K562 (cell line): ENCODE data around the gene KIF17. TPM values are rescaled to one million over a fixed set of nuclear protein-coding genes. Genes with fewer than 3 reads are reported as not detected.

Experiments
- ATAC-seq: fragments of 200-7000 bp; cut with Tn5 transposase; 3 replicates; pipeline ENCODE4 v1.9.1; 2020; ENCODE audit warnings: moderate library complexity
- BruUV-seq: library from RNA; stranded (reverse); fragments of 400-500 nt; replicated peaks from 2 replicates; lab custom pipeline; 2021; lab: Mats Ljungman, UMichigan
- CTCF ChIA-PET: fragments of 300-600 bp; formaldehyde crosslinking; extraction: SDS; loops from one replicate; lab custom pipeline; 2021; ENCODE audit warnings: low intra/inter-chr PET ratio; lab: Yijun Ruan, JAX
- POLR2A ChIA-PET: fragments of 300-600, 350-650 bp; sonication (Branson Sonifier 250); formaldehyde crosslinking; extraction: SDS; loops from one replicate; lab custom pipeline; 2021; ENCODE audit warnings: antibody characterized with exemption, inconsistent platforms; lab: Yijun Ruan, JAX
- DNase-seq, 4 experiments: peaks; one replicate each; pipeline versions ENCODE4 v3.0.0 to v3.0.0-alpha.2; 2011 to 2018; ENCODE audit warnings: low spot score in 3 of 4, mixed read lengths in 3 of 4; ENCODE audit errors: extremely low read depth in 1 of 4
- FAIRE-seq: peaks from 2 replicates; lab custom pipeline; 2011; peaks lifted over from hg19 to GRCh38; lab: Jason Lieb, UNC
- H2AFZ ChIP-seq: 2 replicates; pipeline ENCODE4 v1.6.0; 2011; ENCODE audit warnings: low read depth, low read length, control low read depth, inconsistent platforms
- H3K27ac ChIP-seq: fragments of 200-600 bp; 3 replicates; pipeline ENCODE4 v1.8.0; 2011; ENCODE audit warnings: low read depth, mild to moderate bottlenecking, control low read depth, inconsistent platforms, low read length, moderate library complexity, mixed read lengths; ENCODE audit errors: extremely low read depth
- H3K27me3 ChIP-seq, 2 experiments: fragments of 300-600 bp in 1 of 2; 2 replicates in 1 of 2; 3 replicates in 1 of 2; pipeline versions ENCODE4 v1.6.0 to v1.8.0; 2011; ENCODE audit warnings: inconsistent platforms in 2 of 2, low read length in 2 of 2, mild to moderate bottlenecking in 1 of 2, mixed read lengths in 1 of 2, moderate library complexity in 1 of 2; ENCODE audit not compliant: control insufficient read depth in 2 of 2, insufficient read depth in 2 of 2
- H3K36me3 ChIP-seq: fragments of 300-600 bp; 3 replicates; pipeline ENCODE4 v1.8.0; 2011; ENCODE audit warnings: mild to moderate bottlenecking, low read length, inconsistent platforms; ENCODE audit not compliant: control insufficient read depth, insufficient read depth
- H3K4me1 ChIP-seq, 2 experiments: fragments of 200-600 bp in 1 of 2; replicated peaks in 1 of 2; 2 replicates in 1 of 2; 3 replicates in 1 of 2; pipeline versions ENCODE4 v1.5.1 to v1.8.0; 2011; ENCODE audit warnings: inconsistent platforms in 2 of 2, low read length in 2 of 2, mild to moderate bottlenecking in 1 of 2, mixed read lengths in 1 of 2, moderate library complexity in 1 of 2; ENCODE audit not compliant: control insufficient read depth in 2 of 2, insufficient read depth in 2 of 2
- H3K4me2 ChIP-seq: 2 replicates; pipeline ENCODE4 v1.6.1; 2011; ENCODE audit warnings: low read length, control low read depth, inconsistent platforms, mixed read lengths; ENCODE audit not compliant: insufficient read depth
- H3K4me3 ChIP-seq: fragments of 200-600 bp; sonication (generic), shearing (Covaris generic); 2 replicates; pipeline ENCODE4 v1.5.1; 2016; ENCODE audit warnings: control low read depth, inconsistent platforms
- H3K79me2 ChIP-seq: fragments of 200-600 bp; 3 replicates; pipeline ENCODE4 v1.8.0; 2011; ENCODE audit warnings: low read length, inconsistent platforms; ENCODE audit not compliant: control insufficient read depth, insufficient read depth
- H3K9ac ChIP-seq, 2 experiments: 2 replicates each; pipeline versions ENCODE4 v1.6.0 to v1.6.1; 2011; ENCODE audit warnings: low read depth in 2 of 2, low read length in 2 of 2, control low read depth in 1 of 2, inconsistent platforms in 1 of 2, mild to moderate bottlenecking in 1 of 2, mixed read lengths in 1 of 2; ENCODE audit not compliant: insufficient read depth in 1 of 2
- H3K9me1 ChIP-seq: one replicate; pipeline ENCODE4 v1.6.0; 2011; ENCODE audit warnings: inconsistent platforms, mild to moderate bottlenecking, low read length, moderate library complexity; ENCODE audit not compliant: control insufficient read depth, insufficient read depth
- H3K9me3 ChIP-seq: replicated peaks from 2 replicates; pipeline ENCODE4 v1.5.1; 2011; ENCODE audit warnings: low read depth, low read length, inconsistent platforms; ENCODE audit not compliant: control insufficient read depth, insufficient read depth
- H4K20me1 ChIP-seq: replicated peaks from 2 replicates; pipeline ENCODE4 v1.6.1; 2011; ENCODE audit warnings: low read length, inconsistent platforms, mixed read lengths; ENCODE audit not compliant: control insufficient read depth, insufficient read depth
- ZBTB33 ChIP-seq: sonication (generic); formaldehyde crosslinking; IDR thresholded peaks from 2 replicates; pipeline ENCODE4 v1.8.1; 2023; ENCODE audit warnings: mild to moderate bottlenecking, missing genetic modification reagents
- ZBTB40 ChIP-seq, 2 experiments: fragments of 450-650 bp in 1 of 2; sonication (generic) in 1 of 2; formaldehyde crosslinking in 1 of 2; IDR thresholded peaks; 2 replicates each; pipeline versions ENCODE4 v1.7.1 to v1.9.0; 2016 to 2022; ENCODE audit warnings: inconsistent platforms in 1 of 2, mild to moderate bottlenecking in 1 of 2, missing genetic modification reagents in 1 of 2
- WGBS: fragments of 100-300 bp; shearing (Covaris generic); methylation state at CpG from one replicate; pipeline ENCODE4 v1.1.6; 2016; ENCODE audit warnings: low coverage, mixed read lengths; ENCODE audit not compliant: insufficient coverage; ENCODE audit errors: missing lambda C conversion rate; 5-methylcytosine and 5-hydroxymethylcytosine counted together
- in situ Hi-C: fragments of 300-500 bp; cut with MboI; formaldehyde crosslinking; loops from 4 replicates; pipeline ENCODE4 v1.15.0; 2018; ENCODE audit warnings: inconsistent platforms, mixed read lengths
- intact Hi-C: fragments of 100-400 bp; cut with micrococcal nuclease; formaldehyde crosslinking; loops from 2 replicates; pipeline ENCODE4 v1.14.2; 2022
- polyA plus RNA-seq, 8 experiments: library from polyadenylated mRNA; depleted of rRNA in 4 of 8; stranded (reverse) in 5 of 8; unstranded in 3 of 8; fragments of >200 nt; fragmentation: Nextera tagmentation in 2 of 8; fragmentation: Illumina TruSeq in 1 of 8; extraction: Ambion mirVana in 2 of 8; extraction: Trizol in 1 of 8; gene quantifications; 2 replicates each; pipeline versions ENCODE4 v1.2.1 to v1.2.3, GENCODE V29; 2011 to 2014; ENCODE audit warnings: inconsistent platforms in 1 of 8, missing spikeins in 1 of 8
- total RNA-seq, 7 experiments: library from RNA; depleted of rRNA in 6 of 7; stranded (reverse); fragments of >200 nt in 6 of 7; fragmentation: Illumina TruSeq in 2 of 7; extraction: Trizol in 2 of 7; gene quantifications; 2 replicates each; pipeline versions ENCODE4 v1.2.1 to v1.2.3, GENCODE V29; 2011 to 2021; ENCODE audit warnings: low replicate concordance in 1 of 7

KIF17 gene
- total and polyA plus RNA-seq, 9 of the 15 experiments (the other 6 are each of a cell fraction or from before 2014, with no cell fraction given) = 0.04 to 0.47 (median 0.18) TPM; not detected in 5

DNA sequence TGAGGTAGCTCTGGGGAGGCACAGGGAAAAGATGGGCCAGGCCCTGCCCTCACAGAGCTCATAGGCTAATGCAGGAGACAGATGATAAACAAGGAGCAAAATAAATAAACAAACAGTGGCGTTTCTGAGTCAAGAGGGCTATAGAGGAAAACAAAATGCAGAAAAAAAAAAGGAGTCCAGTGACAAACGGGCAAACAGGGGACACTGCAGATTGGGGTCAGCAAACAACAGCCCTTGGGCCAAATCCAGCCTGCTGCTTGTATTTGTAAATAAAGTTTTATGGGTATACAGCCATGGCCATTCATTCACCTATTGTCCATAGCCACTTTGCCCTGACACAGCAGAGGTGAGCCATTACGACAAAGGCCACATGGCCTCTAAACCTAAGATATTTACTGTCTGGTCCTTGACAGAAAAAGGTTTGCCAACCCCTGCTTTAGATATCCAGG lies 103.7 kb downstream of the KIF17 start:
- FAIRE-seq (no peak), ATAC-seq (no peak), DNase-seq (no peak)
- WGBS = 33% methylated on average over 3 of the region's 3 CpGs
- H3K9me1 ChIP-seq = no peaks in the 10 kb centered on the region
- TF ChIP-seq ZBTB40 (IDR thresholded peaks at IDR 0.05) (peak; percentile 91), ZBTB40 (CRISPR knock-in tag; IDR thresholded peaks at IDR 0.05) (0 out of 2 replicates have a peak, but pooled peaks have one; percentile 26), ZBTB33 (CRISPR knock-in tag) (no peak)
- H2AFZ ChIP-seq = peak overlapping the region; percentile 80
- H3K4me1 ChIP-seq = peaks cover 2 to 6% of the 10 kb centered on the region in 2 experiments; a peak in 2 of 5 replicates
- CTCF ChIA-PET = no interaction called here
- H3K27me3 ChIP-seq = peaks cover 3 to 8% of the 10 kb centered on the region in 2 experiments; a peak in 4 of 5 replicates
- in situ Hi-C loops (no loop called here), intact Hi-C loops (no loop called here)
- no peaks in the 10 kb centered on the region for H4K20me1 ChIP-seq
- H3K9ac ChIP-seq = peak overlapping the region in 1 of 2 experiments; percentile 80; a peak in 1 of 4 replicates
- H3K36me3 ChIP-seq = no peaks in the 10 kb centered on the region
- POLR2A ChIA-PET = interaction anchor here (0.6 to 1.0 kb wide), 2 partner anchors 95 to 266 kb away, joined by 3 read pairs; no protein-coding TSS in a partner anchor
- no peaks in the 10 kb centered on the region for H3K79me2 ChIP-seq
- no peak overlapping the region for H3K4me2 ChIP-seq
- BruUV-seq = no TSS peak
- H3K9me3 ChIP-seq = no peaks in the 10 kb centered on the region
- no peak overlapping the region for H3K27ac ChIP-seq
- H3K4me3 ChIP-seq = no peak overlapping the region
